Peyer's patch (tissue), 4 donors: ENCODE results near the gene RAB37.

ENCODE experiments used
- CTCF ChIP-seq, 6 experiments: fragments of 450-650 bp in 4 of 6; fragments of 200-600 bp in 2 of 6; sonication (generic) in 1 of 6; IDR thresholded peaks; one replicate each; pipeline ENCODE4 v1.5.1; 2017 to 2019; ENCODE audit warnings: antibody characterized with exemption in 6 of 6, mild to moderate bottlenecking in 3 of 6, moderate library complexity in 1 of 6
- POLR2A ChIP-seq, 2 donors: fragments of 450-650 bp; IDR thresholded peaks; one replicate each; pipeline ENCODE4 v1.5.1; 2017; ENCODE audit warnings: antibody characterized with exemption in 2 of 2, mild to moderate bottlenecking in 2 of 2, moderate library complexity in 2 of 2

- no peak for TF ChIP-seq POLR2A (IDR thresholded peaks at IDR 0.05)
- no peak for TF ChIP-seq CTCF (IDR thresholded peaks at IDR 0.05)
Observed at GRCh38 chr17:74746922-74747321, 9.9 kb downstream of the RAB37 start.
